GM21576 (cell line): Measurements from ENCODE around the gene PSMC3IP.
"Not testable (repeated sequence)": the region's sequence is repeated elsewhere in the genome, so short reads cannot be mapped to it uniquely, and the experiment has no call there.

Source experiments
- ATAC-seq: cut with Tn5 transposase; IDR thresholded peaks from one replicate; pipeline ENCODE4 v1.9.1; 2021; ENCODE audit warnings: mild to moderate bottlenecking, moderate library complexity; ENCODE audit not compliant: unreplicated experiment

The PSMC3IP gene

DNA sequence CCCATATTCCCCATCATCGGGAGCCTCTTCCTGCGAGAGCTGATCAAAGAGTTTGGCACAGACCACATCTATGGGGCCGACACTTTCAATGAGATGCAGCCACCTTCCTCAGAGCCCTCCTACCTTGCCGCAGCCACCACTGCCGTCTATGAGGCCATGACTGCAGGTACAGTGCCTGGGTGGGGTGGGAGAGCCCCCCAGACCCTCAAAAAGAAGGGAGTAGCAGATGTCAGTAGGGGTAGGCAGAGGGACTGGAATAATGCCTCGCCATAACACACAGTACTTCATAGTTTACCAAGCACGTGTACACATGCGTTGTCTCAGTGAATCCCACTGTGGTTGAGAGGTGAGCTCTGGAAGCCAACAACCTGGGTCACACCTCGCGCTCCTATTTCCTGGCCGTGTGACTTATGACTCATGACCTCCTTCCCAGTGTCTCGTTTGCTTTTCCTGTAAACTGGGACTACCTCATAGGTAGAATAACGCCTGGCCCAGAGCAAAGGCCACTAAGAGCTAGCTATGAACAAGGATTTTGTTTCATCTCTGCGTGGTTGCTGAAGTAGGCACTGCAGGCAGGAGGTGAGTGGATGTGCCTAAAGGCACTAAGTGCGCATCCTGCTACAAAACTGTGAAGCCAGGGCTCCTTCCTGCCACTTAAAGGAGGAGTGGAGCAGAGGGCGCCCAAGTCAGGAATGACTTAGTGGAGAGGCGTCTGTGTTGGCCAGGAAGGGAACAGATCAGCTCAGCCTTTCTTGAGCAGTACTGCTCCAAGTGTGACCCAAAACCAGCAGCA is 36.3 kb downstream of the PSMC3IP start:
- ATAC-seq, result no peak

DNA sequence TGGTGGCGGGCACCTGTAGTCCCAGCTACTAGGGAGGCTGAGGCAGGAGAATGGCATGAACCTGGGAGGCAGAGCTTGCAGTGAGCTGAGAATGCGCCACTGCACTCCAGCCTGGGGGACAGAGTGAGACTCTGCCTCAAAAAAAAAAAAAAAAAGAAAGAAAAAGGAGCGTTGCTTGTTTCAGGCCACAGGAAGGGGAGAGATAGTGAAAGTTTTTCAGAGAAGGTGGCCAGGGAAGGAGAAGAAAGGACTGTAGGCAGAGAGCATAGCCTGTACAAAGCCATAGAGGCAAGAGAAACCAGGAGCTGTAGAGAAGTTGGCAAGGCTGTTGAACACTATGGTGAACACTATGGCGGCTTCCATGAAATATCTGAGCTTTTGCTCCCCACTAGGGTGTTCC is 37.0 kb downstream of the PSMC3IP start:
- not testable (repeated sequence) for ATAC-seq

DNA sequence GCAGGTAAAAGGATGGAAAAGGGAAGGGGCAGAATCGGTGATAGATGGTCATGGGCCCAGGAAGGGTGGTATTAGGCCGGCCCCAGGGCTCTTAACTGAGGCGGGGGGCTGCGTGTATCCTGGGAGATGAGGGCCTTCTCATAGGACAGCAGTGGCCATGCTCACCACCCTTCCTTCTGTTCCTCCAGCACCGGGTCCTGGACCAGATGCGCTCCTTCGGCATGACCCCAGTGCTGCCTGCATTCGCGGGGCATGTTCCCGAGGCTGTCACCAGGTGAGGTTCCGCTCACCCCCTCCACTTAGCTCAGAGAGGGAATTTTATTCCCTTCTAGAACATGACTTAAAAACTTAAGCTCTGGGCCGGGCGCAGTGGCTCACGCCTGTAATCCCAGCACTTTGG is 39.0 kb downstream of the PSMC3IP start:
- no peak for ATAC-seq

DNA sequence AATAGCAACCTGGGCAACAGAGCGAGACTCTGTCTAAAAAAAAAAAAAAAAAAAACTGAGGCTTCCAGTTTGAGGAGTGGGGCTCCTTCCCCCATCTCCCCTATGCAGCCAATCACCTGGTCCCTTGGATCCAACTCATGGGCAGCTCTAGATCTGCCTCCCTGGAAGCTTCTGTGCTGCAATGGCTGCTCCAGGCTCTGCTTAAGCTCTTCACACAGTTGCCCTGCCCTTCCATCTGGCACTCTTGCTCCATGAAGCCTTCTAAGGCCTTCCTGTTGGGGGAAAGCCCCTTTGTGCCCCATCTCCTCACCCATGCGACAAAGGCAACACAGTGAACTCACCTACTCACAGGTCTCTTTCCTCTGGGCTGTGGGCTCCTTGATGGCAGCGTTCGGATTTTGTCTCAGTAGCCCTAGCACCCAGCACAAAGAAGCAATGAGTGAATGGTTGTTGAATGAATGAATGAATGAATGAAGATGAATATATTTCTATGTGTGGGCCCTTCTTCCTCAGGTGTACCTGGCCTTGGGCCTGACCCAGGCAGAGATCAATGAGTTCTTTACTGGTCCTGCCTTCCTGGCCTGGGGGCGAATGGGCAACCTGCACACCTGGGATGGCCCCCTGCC is 39.6 kb downstream of the PSMC3IP start:
- no peak for ATAC-seq

DNA sequence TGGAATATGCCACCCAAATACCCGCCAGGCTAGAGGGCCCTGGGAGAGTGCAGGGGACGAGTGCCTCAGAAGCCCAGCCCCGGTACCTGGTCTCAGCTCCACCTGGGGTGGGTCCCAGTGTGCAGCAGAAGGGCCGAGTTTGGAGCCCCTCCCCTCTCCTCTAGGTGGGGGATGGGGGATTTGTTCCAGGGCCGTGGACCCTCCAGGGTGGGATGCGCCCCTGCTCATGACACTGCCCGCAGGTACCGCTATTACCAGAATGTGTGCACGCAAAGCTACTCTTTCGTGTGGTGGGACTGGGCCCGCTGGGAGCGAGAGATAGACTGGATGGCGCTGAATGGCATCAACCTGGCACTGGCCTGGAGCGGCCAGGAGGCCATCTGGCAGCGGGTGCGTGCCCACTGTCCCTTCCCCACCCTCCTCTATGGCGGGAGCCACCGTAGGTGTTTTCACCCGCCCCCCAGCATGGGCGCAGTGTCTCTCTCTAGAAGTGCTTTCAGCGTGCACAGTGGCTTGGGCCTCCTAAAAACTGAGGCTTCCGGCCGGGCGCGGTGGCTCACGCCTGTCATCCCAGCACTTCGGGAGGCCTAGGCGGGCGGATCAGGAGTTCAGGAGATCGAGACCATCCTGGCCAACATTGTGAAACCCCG is 40.2 kb downstream of the PSMC3IP start:
- no peak for ATAC-seq

DNA sequence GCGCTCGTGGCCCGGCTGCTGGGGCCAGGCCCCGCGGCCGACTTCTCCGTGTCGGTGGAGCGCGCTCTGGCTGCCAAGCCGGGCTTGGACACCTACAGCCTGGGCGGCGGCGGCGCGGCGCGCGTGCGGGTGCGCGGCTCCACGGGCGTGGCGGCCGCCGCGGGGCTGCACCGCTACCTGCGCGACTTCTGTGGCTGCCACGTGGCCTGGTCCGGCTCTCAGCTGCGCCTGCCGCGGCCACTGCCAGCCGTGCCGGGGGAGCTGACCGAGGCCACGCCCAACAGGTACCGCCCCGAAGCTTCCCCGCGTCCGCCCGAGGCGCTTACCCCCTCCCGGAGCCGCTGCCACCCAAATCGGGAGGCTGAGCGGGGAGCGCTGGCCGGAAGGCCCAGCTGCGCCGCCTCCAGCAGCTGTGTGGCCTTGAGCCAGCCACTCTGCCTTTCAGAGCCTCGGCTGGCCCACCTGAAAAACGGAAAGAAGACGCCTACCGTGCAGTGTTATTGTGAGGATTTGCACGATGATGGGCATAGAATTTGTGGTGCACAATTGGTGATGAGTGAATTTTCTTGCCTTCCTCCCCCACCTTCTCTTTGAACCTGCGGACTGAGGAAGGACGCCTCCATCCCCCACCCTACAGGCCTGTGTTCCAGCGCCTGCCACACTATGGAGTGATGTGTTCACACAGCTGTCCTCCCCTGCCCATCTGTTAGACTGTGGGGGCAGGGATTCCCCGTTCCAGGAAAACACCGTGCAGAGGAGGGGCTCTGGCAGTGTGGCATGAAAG is 41.0 kb downstream of the PSMC3IP start:
- ATAC-seq, result peak; percentile 63

DNA sequence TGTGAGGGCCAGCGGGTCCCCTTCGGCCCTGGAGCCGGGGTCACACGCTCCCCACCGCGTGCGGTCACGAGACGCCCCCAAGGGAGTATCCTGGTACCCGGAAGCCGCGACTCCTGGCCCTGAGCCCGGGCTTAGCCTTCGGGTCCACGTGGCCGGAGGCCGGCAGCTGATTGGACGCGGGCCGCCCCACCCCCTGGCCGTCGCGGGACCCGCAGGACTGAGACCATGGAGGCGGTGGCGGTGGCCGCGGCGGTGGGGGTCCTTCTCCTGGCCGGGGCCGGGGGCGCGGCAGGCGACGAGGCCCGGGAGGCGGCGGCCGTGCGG is 41.5 kb downstream of the PSMC3IP start, which contains the start of gene NAGLU:
Gene NAGLU (plus strand): TSS at position 194 of the 324 bp plus-strand sequence. CDS start 32 bp downstream, at position 226.
- peak; percentile 73 for ATAC-seq

DNA sequence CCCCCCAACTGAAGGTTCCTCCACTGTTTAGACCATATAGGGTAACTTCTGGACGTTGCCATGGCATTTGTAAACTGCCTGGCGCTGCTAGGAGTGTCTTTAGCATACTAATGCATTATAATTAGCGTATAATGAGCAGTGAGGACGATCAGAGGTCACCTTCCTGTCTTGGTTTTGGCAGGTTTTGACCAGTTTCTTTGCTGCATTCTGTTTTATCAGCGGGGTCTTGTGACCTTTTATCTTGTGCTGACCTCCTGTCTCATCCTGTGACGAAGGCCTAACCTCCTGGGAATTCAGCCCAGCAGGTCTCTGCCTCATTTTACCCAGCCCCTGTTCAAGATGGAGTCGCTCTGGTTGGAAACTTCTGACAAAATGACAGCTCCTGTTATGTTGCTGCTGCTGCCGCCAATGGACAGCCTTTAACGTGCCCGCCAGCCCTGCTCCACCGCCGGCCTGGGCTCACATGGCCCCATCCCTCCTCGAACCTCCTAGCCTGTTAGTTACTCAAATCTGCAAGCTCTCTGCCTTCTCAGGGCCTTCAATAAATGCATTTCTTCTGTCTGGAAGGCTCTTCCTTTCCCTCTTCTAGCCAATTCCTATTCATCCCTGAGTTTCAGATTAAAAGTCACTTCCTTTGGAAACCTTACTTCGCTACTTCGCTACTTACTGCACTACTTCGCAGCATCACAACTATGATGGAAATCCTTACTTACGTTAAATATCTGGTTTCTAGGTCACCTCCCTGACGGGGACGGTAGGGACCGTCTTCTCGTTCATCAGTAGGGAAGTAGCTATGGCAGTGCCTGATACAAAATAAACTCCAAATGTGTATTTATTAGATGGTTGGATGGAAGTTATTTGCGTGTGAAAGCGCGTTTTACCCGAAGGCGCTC is 42.1 kb downstream of the PSMC3IP start:
- ATAC-seq, result no peak

DNA sequence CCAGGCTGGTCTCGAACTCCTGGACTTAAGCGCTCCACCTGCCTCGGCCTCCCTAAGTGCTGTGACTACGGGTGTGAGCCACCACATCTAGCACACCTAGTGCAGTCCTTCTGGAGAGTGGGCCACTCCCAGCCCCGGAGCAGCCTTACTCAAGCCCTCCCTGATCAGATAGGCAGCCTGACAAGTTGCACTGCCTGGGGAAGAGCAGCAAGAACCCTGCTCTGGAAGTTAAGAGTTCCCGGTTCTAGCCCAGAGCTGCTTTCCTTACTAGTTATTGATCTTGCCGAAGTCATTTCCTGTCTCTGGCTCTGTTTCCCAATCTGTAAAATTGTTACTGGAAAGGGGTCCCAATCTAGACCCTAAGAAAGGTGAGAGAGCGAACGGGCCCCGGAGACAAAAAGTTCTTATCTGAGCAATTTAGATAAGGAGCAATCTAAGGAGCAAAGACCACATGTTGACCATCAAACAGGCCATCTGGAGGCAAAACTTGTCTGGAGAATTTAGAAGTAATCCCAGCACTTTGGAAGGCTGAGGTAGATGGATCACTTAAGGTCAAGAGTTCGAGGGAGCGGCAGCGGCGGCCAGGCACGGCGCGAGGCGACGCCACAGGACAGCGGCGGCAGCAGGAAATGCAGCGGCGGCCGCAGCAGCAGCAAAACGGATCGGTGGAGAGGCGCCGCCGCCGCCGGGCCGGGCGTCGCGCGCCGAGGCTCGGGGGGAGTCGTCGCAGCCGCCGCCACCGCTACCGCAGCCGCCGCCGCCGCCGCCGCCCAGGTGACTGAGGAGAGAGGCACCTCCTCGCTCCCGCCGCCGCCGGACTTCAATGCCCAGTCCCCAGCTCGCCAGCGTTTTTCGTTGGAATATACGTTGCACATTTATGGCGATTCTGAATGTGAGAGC is 45.8 kb downstream of the PSMC3IP start:
- ATAC-seq, result no peak

DNA sequence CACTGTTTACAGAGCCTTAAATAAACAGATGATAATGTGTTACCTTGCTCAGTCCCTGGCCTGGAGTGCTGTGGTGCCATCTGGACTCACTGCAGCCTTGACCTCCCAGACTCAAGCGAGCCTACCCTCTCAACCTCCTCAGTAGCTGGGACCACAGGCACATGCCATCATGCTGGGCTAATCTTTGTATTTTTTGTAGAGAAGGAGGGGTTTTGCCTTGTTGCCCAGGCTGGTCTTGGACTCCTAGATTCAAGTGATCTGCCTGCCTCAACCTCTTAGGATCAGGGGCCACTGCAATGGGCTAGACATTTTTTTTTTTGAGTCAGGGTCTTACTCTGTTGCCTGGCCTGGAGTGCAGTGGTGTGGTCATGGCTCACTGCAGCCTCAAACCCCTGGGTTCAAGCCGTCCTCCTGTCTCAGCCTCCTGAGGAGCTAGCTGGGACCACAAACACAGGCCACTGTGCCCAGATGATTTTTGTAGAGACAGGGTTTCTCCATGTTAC is 46.5 kb downstream of the PSMC3IP start:
- no peak for ATAC-seq

DNA sequence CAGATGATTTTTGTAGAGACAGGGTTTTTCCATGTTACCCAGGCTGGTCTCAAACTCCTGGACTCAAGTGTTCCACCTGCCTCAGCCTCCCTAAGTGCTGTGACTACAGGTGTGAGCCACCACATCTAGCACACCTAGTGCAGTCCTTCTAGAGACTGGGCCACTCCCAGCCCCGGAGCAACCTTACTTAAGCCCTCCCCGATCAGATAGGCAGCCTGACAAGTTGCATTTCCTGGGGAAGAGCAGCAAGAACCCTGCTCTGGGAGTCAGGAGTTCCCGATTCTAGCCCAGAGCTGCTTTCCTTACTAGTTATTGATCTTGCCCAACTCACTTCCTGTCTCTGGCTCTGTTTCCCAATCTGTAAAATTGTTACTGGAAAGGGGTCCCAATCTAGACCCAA is 48.5 kb downstream of the PSMC3IP start:
- no peak for ATAC-seq

DNA sequence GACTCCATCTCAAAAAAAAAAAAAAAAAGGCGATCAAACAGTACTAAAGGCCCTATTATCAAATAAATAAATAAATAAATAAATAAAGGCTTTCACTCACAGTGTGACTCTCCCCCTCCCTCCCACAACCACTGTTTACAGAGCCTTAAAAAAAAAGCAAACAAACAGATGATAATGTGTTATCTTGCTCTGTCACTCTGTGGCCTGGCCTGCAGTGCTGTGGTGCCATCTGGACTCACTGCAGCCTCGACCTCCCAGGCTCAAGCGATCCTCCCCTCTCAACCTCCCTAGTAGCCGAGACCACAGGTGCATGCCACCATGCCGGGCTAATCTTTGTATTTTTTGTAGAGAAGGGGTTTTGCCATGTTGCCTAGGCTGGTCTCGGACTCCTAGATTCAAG is 49.6 kb downstream of the PSMC3IP start:
- ATAC-seq, result no peak

DNA sequence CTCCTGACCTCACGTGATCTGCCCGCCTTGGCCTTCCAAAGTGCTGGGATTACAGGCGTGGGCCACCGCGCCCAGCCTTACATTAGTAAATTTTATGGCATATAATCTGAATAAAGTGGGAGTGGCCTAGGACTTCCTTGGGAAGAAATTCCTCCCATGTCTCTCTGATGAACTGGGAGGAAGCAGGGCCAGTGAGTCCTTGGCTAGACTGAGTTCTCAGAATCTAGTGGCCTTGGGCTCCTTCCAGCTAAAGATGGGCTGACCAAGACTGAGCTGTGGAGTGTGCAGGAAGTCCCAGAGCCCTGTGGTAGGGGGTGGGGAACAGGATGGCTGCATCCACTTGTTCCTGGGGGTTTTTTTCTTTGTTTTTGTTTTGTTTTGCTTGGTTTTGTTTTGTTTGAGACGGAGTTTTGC is 51.5 kb downstream of the PSMC3IP start:
- ATAC-seq, result no peak

DNA sequence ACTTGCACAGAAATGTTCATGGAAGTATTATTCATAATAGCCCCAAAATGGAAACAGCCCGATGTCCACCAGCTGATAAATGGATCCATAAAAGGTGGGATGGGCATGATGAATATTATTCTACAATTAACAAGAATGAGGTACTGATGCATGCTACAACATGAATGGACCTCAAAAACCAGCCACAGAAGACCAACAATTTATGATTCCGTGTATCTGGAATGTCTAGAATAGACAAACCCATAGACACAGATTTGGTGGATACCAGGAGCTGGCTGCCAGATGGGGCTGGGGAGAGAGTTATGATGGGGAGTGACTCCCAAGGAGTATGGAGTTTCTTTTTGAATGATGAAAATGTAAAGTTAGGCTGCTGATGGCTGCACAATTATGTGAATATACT is 52.3 kb downstream of the PSMC3IP start:
- ATAC-seq, result no peak

DNA sequence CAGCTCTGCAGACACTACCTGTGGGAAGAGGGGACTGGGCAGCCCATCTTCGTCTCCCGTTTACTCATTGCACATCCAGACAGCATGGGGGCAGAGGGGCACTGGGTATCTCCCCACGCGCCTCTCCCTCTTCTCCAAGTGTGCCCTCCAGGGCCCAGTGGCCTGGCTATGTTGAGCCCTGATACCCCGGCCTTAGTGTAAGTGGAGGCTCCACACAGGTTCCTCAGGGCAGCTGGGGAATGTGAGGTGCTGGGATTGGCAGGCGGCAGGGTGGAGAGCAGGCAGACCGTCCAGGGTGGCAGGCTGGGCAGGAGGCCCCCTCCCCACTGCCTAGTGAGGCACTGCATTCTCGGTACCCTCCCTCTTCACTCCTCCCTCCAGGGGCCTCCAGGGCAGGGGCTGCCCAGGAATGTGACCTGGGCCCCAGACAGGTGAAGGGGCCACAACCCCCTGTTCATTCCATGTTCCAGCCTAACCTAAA is 54.7 kb downstream of the PSMC3IP start:
- no peak for ATAC-seq
